ENCODE measurements around the gene RBMXL2. TPM values are rescaled to one million over a fixed set of nuclear protein-coding genes. Genes with fewer than 3 reads are reported as not detected.

Gene RBMXL2
- not detected in 2 replicates for total RNA-seq (2014; rRNA removed; shearing (Covaris generic))

DNA sequence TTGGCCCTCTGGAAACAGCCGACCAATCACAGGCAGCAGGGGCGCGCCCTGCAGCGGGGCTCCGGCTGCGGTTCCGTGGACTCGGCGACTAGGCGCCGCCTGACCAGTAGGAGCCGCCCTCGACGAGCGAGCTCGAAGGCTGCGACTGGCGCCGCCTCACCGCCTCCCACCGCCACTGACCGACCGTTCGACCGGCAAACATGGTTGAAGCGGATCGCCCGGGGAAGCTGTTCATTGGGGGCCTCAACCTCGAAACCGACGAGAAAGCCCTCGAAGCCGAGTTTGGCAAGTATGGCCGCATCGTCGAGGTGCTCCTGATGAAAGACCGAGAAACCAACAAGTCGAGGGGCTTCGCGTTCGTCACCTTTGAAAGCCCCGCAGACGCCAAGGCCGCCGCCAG is at the start of gene RBMXL2:
Gene RBMXL2, plus strand, starts transcription at position 78 of the 400 bp plus-strand sequence. Its CDS starts 123 bp downstream, at position 201.
- H3K9me3 ChIP-seq (replicated peaks): no peaks in the 10 kb centered on the region
- DNase-seq (ENCODE audit: low read depth in 1 of 2, low spot score in 2 of 2): no peak
- no peaks in the 10 kb centered on the region for H3K4me1 ChIP-seq (replicated peaks)
- H3K27me3 ChIP-seq (replicated peaks): no peaks in the 10 kb centered on the region
- H3K4me3 ChIP-seq: no peak within 1 kb of the TSS
- no peaks in the 10 kb centered on the region for H3K36me3 ChIP-seq
- H3K27ac ChIP-seq: no peak within 1 kb of the TSS

DNA sequence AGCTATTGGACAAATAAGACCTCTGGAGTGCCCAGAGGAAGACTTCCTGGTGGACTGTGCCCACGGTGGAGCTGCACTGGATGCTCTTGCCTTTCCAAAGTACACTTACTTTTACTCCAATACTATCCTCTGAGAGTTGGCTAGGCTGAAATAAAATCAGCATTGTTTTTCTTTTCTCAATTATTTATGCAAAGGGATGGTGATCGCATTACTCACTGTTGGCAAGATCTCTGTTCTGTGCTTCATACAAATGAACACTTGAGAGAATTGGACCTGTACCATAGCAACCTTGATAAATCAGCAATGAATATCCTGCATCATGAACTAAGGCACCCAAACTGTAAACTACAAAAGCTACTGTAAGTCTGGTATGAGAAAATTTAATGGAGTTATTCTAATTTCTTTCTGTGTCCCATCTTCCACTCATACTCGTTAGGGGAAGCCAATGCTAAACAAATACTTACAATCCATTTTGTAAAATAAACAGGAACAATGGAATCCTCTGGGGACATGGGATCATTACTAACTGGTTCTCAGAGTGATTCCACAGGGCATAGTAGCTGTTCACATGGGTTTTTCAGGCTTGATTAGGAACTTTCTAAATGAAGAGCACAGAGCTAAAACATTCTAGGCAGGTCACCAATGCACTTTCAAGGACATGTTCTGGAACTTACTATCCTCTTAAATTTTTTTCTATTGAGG is 42.2 kb upstream of the RBMXL2 start:
- Histone ChIP-seq H3K4me1 (replicated peaks) (no peaks in the 10 kb centered on the region), H3K27ac (no peak overlapping the region), H3K36me3 (no peaks in the 10 kb centered on the region), H3K9me3 (replicated peaks) (no peaks in the 10 kb centered on the region), H3K27me3 (replicated peaks) (no peaks in the 10 kb centered on the region), H3K4me3 (no peak overlapping the region)
- DNase-seq (ENCODE audit: low read depth in 1 of 2, low spot score in 2 of 2): no peak

DNA sequence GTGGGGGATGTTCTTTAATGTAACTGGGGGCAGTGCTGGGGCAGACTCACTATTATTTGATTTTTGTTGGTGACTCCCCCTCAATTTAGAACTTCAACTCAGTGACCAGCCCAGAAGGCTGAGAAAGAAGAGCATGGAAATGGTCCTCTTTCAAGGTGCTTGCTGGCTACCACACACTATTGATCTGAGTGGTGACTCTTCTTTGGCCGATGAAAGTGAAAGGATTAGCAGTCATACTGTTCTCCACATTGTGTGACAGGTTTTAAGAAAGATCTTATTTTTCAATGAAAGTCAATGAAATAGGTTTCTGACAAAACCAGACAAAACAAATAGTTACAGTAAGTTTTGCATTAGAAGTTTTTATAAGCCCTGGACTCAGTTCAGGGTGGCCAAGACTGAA is 38.6 kb upstream of the RBMXL2 start:
- no peaks in the 10 kb centered on the region for H3K36me3 ChIP-seq
- H3K4me1 ChIP-seq (replicated peaks): no peaks in the 10 kb centered on the region
- no peak overlapping the region for H3K4me3 ChIP-seq
- DNase-seq (ENCODE audit: low read depth in 1 of 2, low spot score in 2 of 2): no peak
- no peak overlapping the region for H3K27ac ChIP-seq
- no peaks in the 10 kb centered on the region for H3K27me3 ChIP-seq (replicated peaks)
- H3K9me3 ChIP-seq (replicated peaks): no peaks in the 10 kb centered on the region

DNA sequence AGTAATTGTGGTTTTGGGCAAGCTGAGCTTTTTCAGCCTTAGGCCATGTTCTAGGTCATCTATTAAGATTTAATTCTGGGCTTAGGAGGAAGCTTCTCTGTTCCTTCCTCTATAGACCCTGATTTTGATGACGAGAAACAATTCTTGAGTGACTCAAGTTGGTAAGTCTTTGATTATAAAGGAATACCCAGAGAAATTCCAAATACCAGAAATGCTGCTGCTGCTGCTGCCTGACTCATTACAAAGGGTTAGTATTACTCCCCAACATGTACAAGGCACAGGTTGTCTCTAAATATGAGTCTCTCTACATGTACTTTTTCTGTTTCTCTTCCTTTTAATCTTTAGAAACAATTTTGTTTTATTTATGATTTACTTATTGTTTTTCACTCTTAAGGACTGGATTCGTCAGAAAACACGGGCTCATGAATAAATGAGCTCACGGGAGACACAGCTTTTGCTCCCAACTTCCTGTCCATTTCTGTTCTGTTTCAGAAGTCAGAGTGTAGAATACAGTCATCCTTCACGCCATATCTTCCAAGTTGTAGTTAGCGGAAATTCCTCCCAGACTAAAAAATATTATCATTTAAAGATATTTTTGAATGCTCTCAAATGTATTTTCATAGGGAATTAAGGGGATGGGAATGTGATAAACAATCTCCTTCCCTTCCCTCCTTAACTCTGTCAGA is 31.8 kb upstream of the RBMXL2 start:
- Histone ChIP-seq H3K36me3 (no peaks in the 10 kb centered on the region), H3K4me1 (replicated peaks) (no peaks in the 10 kb centered on the region)
- no peak for DNase-seq (ENCODE audit: low read depth in 1 of 2, low spot score in 2 of 2)

DNA sequence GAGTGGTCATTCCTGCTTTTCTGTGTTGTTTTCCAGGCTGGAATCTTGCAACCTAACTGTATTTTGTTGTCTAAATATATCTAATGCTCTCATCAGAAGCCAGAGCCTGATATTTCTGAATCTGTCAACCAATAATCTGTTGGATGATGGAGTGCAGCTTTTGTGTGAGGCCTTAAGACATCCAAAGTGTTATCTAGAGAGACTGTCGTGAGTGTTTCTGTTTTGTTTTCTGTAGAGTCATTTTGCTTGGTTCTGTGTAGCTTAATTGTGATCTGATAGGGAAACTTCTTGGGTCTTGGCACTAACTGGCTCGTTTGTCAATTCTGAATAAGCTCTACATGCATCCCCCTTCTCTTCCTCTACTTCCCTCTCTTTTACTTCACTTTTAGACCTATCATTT is 31.2 kb upstream of the RBMXL2 start:
- DNase-seq (ENCODE audit: low read depth in 1 of 2, low spot score in 2 of 2): no peak
- H3K9me3 ChIP-seq (replicated peaks): no peaks in the 10 kb centered on the region
- no peaks in the 10 kb centered on the region for H3K4me1 ChIP-seq (replicated peaks)
- no peak overlapping the region for H3K27ac ChIP-seq
- H3K4me3 ChIP-seq: no peak overlapping the region
- no peaks in the 10 kb centered on the region for H3K36me3 ChIP-seq
- no peaks in the 10 kb centered on the region for H3K27me3 ChIP-seq (replicated peaks)

More for the DNA sequence above, 31.8 kb upstream of the RBMXL2 start:
- Histone ChIP-seq H3K4me3 (no peak overlapping the region), H3K27ac (no peak overlapping the region), H3K27me3 (replicated peaks) (no peaks in the 10 kb centered on the region), H3K9me3 (replicated peaks) (no peaks in the 10 kb centered on the region)

DNA sequence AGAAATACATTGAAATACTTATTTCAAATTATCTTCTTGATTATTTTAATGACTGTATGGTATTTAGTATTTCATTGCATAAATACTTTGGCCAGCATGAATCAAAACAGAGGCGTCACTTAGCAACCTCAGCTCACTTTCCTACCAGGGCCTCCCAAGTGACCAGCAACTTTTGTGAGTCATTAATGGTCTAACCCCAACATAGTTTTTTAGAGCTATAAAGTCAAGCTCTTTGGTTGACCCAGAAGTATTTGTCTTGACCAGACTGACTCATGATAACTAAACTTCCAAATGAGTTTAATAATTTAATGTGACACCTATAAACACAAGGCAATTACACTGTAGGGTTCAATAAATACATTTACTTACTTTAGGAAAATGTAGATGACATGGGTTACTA is 27.9 kb upstream of the RBMXL2 start:
- H3K27me3 ChIP-seq (replicated peaks): no peaks in the 10 kb centered on the region
- H3K9me3 ChIP-seq (replicated peaks): no peaks in the 10 kb centered on the region
- DNase-seq (ENCODE audit: low read depth in 1 of 2, low spot score in 2 of 2): no peak
- H3K36me3 ChIP-seq: no peaks in the 10 kb centered on the region
- no peak overlapping the region for H3K4me3 ChIP-seq
- no peaks in the 10 kb centered on the region for H3K4me1 ChIP-seq (replicated peaks)
- no peak overlapping the region for H3K27ac ChIP-seq

DNA sequence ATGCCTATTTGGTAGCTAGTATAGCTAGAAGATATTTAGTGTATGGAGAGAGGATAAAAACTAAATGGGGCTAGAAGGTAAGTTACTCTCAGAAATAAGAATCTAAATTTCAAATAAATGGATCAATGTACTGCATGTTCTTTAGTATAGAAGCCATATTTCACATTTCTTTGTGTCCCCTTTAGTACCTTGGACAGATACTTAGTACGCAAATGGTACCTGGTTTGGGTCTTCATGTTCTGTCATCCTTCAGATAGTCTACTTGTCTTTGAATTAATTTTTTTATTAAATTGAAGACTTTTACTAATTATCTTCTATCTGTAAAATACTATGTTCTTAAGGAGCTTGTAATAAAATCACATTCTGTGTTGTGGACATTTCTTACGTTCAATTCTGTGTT is 26.3 kb upstream of the RBMXL2 start:
- DNase-seq (ENCODE audit: low read depth in 1 of 2, low spot score in 2 of 2): no peak
- Histone ChIP-seq H3K27me3 (replicated peaks) (no peaks in the 10 kb centered on the region), H3K4me3 (no peak overlapping the region), H3K36me3 (no peaks in the 10 kb centered on the region), H3K27ac (no peak overlapping the region), H3K4me1 (replicated peaks) (no peaks in the 10 kb centered on the region), H3K9me3 (replicated peaks) (no peaks in the 10 kb centered on the region)

DNA sequence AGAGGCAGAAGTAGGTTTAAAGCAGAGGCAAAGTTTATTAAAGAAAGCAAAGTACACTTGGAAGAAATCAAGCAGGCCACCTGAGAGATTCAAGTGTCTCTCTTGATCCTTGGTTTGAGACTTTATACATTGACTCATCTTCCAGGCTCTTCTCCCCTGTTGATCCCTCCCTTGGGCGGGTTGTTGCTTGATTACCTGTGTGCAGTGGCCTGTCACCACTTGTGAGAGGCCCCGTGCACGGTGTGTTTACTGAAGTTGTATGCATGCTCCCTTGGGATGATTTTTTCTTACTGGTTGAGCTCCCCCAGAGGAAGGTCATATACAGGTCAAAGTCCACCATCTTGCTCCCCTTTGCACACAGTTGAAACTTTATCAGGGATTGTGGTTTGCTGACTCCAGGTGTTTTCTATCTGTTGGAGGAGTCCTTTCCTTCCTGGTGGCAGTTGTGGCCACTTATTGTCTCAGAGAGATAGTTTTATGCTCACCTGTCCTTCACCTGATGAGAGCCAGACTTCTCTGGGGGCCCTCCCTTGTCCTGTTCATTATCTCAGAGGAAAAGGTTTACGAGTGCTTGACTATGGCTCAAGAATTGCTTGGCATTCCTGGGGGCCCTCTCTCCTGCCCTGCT is 16.3 kb upstream of the RBMXL2 start:
- H3K27me3 ChIP-seq (replicated peaks): no peaks in the 10 kb centered on the region
- no peaks in the 10 kb centered on the region for H3K9me3 ChIP-seq (replicated peaks)
- H3K27ac ChIP-seq: no peak overlapping the region
- no peak for DNase-seq (ENCODE audit: low read depth in 1 of 2, low spot score in 2 of 2)
- no peak overlapping the region for H3K4me3 ChIP-seq
- no peaks in the 10 kb centered on the region for H3K36me3 ChIP-seq
- H3K4me1 ChIP-seq (replicated peaks): no peaks in the 10 kb centered on the region

DNA sequence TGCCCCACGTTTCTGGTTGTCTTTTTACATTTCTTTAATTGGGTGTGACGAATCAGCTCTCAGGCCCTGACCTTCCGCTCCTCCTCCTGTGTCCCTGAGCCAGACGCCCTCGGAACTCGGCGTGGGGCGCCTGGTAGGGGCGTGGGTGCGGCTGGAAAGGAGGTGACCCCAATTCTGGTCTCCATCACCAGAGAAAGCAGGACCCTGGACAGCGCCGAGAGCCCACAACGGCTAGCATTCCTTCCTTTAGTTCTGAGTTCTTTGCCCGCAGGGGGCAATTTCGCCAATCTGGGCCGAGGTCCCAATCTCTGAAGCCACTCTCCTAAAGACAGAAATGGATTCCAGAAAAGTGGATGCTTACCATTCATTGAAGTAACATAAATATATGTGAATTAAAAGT is 11.7 kb upstream of the RBMXL2 start:
- Histone ChIP-seq H3K27ac (no peak overlapping the region), H3K9me3 (replicated peaks) (no peaks in the 10 kb centered on the region), H3K36me3 (no peaks in the 10 kb centered on the region), H3K27me3 (replicated peaks) (no peaks in the 10 kb centered on the region), H3K4me3 (no peak overlapping the region), H3K4me1 (replicated peaks) (no peaks in the 10 kb centered on the region)
- DNase-seq (ENCODE audit: low read depth in 1 of 2, low spot score in 2 of 2): no peak

DNA sequence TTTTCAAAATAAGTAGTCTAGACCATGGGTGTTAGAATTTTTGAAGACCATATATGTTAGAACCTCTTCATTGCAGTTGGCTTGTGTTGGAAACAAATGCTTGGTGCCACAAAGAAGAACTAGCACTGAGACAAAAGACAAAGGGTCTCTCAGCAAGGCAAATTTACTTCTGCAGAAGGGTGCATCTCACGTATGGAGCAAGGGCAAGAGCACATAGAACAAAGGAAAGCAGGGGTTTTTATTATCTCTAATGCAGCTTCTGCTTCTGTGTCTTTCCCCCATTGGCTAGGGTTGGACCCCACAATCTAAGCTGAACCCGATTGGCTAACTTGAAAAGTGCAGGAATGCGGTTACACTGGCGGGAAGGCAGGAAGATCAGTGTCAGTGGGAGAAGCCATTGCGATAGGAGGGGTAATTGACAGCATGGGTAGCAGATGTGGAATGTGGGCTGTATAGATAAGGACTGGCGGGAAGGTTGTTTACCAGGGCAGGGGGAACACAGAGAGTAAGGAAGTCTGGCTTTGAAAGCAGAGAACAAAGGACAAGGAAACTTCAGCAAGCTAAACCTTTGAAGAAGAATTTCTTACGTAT is 9.2 kb upstream of the RBMXL2 start:
- Histone ChIP-seq H3K4me1 (replicated peaks) (no peaks in the 10 kb centered on the region), H3K4me3 (no peak overlapping the region), H3K36me3 (no peaks in the 10 kb centered on the region), H3K27ac (no peak overlapping the region), H3K9me3 (replicated peaks) (no peaks in the 10 kb centered on the region), H3K27me3 (replicated peaks) (no peaks in the 10 kb centered on the region)
- no peak for DNase-seq (ENCODE audit: low read depth in 1 of 2, low spot score in 2 of 2)

DNA sequence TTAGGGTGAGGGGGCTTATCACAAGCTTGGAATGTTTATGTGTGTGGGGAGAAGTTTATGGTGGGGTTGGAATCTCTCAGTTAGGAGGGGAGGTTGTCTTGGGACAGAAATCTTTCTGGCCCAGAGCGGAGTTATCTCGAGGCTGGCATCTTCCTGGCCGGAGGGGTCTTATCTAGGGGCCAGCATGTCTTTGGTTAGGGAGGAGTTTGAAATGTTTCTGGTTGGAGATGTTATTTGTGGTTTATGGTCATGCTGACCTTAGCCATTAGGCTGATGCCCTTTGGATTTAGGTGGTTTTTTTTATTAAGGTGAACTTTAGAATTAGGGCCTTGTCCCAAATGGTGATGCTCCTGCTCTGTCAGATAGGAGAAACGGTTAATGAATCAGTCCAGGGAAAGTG is 7.9 kb upstream of the RBMXL2 start:
- Histone ChIP-seq H3K36me3 (no peaks in the 10 kb centered on the region), H3K4me1 (replicated peaks) (no peaks in the 10 kb centered on the region)
- no peak for DNase-seq (ENCODE audit: low read depth in 1 of 2, low spot score in 2 of 2)

DNA sequence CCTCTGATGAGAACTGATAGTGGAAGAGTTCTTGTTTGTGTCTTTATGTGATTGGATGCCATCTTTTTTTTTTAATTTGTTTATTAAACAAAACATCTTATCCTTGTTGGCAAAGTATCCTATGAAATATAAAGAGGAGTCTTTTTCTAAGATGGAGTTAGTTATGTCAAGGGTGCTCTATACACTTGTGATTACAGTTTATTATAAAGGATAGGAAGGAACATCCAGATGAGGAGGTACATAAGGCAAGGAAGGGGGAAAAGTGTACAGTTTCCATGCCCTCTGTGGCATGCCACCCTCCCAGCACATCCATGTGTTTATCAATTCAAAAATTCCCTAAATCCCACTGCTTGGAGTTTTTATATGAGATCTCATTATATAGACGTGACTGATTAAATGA is 7.4 kb upstream of the RBMXL2 start:
- Histone ChIP-seq H3K27me3 (replicated peaks) (no peaks in the 10 kb centered on the region), H3K9me3 (replicated peaks) (no peaks in the 10 kb centered on the region), H3K4me3 (no peak overlapping the region), H3K36me3 (no peaks in the 10 kb centered on the region), H3K27ac (no peak overlapping the region), H3K4me1 (replicated peaks) (no peaks in the 10 kb centered on the region)
- DNase-seq (ENCODE audit: low read depth in 1 of 2, low spot score in 2 of 2): no peak

More for the DNA sequence above, 7.9 kb upstream of the RBMXL2 start:
- no peak overlapping the region for H3K4me3 ChIP-seq
- no peaks in the 10 kb centered on the region for H3K27me3 ChIP-seq (replicated peaks)
- H3K9me3 ChIP-seq (replicated peaks): no peaks in the 10 kb centered on the region
- H3K27ac ChIP-seq: no peak overlapping the region

DNA sequence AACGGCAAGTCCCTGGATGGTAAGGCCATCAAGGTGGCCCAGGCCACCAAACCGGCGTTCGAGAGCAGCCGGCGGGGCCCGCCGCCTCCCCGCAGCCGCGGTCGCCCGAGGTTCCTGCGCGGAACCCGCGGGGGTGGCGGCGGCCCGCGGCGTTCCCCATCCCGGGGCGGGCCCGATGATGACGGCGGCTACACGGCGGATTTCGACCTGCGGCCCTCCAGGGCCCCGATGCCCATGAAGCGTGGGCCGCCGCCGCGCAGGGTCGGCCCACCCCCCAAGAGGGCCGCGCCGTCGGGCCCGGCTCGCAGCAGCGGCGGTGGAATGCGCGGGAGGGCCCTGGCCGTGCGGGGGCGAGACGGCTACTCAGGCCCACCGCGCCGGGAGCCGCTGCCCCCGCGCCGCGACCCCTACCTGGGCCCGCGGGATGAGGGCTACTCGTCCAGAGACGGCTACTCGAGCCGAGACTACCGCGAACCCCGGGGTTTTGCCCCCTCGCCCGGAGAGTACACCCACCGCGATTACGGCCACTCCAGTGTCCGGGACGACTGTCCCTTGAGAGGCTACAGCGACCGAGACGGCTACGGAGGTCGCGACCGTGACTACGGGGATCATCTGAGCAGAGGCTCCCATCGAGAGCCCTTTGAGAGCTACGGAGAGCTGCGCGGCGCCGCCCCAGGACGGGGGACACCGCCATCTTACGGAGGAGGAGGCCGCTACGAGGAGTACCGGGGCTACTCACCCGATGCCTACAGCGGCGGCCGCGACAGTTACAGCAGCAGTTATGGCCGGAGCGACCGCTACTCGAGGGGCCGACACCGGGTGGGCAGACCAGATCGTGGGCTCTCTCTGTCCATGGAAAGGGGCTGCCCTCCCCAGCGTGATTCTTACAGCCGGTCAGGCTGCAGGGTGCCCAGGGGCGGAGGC is 792 bp downstream of the RBMXL2 start:
- no peaks in the 10 kb centered on the region for H3K36me3 ChIP-seq
- no peak overlapping the region for H3K4me3 ChIP-seq
- no peak for DNase-seq (ENCODE audit: low read depth in 1 of 2, low spot score in 2 of 2)
- no peaks in the 10 kb centered on the region for H3K4me1 ChIP-seq (replicated peaks)
- no peak overlapping the region for H3K27ac ChIP-seq
- H3K27me3 ChIP-seq (replicated peaks): no peaks in the 10 kb centered on the region
- H3K9me3 ChIP-seq (replicated peaks): no peaks in the 10 kb centered on the region
